PC-3 (cell line): Measurements from ENCODE around the gene RRAGB. TPM values are rescaled to one million over a fixed set of nuclear protein-coding genes. Genes with fewer than 3 reads are reported as not detected.

ENCODE experiments used
- ATAC-seq: fragments of 200-7000 bp; cut with Tn5 transposase; 2 replicates; pipeline ENCODE4 v1.9.1; 2020; ENCODE audit warnings: mild to moderate bottlenecking, moderate library complexity
- BruUV-seq: library from RNA; stranded (reverse); fragments of 400-500 nt; replicated peaks from 2 replicates; lab custom pipeline; 2021; lab: Mats Ljungman, UMichigan
- CTCF ChIA-PET: fragments of 300-600 bp; sonication (Branson Sonifier 250); formaldehyde crosslinking; loops from one replicate; lab custom pipeline; 2022; ENCODE audit warnings: antibody characterized with exemption; lab: Charles Lee
- POLR2A ChIA-PET: fragments of 300-600 bp; sonication (Branson Sonifier 250); formaldehyde crosslinking; loops from one replicate; lab custom pipeline; 2022; ENCODE audit warnings: antibody characterized with exemption; ENCODE audit not compliant: unreplicated experiment; lab: Charles Lee
- DNase-seq: peaks from one replicate; pipeline ENCODE4 v3.0.0-alpha.2; 2015
- H2AFZ ChIP-seq: fragments of 300-600 bp; sonication (generic); 2 replicates; pipeline ENCODE4 v1.6.0; 2016; ENCODE audit warnings: antibody characterized with exemption, low read length
- H3F3A ChIP-seq: fragments of 300-600 bp; sonication (generic); one replicate; pipeline ENCODE4 v1.6.0; 2017; ENCODE audit warnings: antibody characterized with exemption, low read length, control low read depth, mild to moderate bottlenecking; ENCODE audit not compliant: unreplicated experiment
- H3K27ac ChIP-seq: fragments of 300-600 bp; sonication (generic); 2 replicates; pipeline ENCODE4 v1.5.1; 2016; ENCODE audit warnings: mild to moderate bottlenecking, low read length
- H3K27me3 ChIP-seq: fragments of 300-600 bp; sonication (generic); 2 replicates; pipeline ENCODE4 v1.6.1; 2016; ENCODE audit warnings: low read length, mixed read lengths
- H3K36me3 ChIP-seq: fragments of 300-600 bp; sonication (generic); 2 replicates; pipeline ENCODE4 v1.6.1; 2016; ENCODE audit warnings: low read depth, mixed run types, low read length, mixed read lengths
- H3K4me1 ChIP-seq: fragments of 300-600 bp; sonication (generic); 2 replicates; pipeline ENCODE4 v1.5.1; 2016; ENCODE audit warnings: low read length; ENCODE audit not compliant: insufficient read depth
- H3K4me2 ChIP-seq: fragments of 300-600 bp; sonication (generic); 2 replicates; pipeline ENCODE4 v1.6.0; 2016; ENCODE audit warnings: low read length
- H3K4me3 ChIP-seq: fragments of 300-600 bp; sonication (generic); 2 replicates; pipeline ENCODE4 v1.5.1; 2016; ENCODE audit warnings: mild to moderate bottlenecking, low read length, mixed read lengths
- H3K79me2 ChIP-seq: fragments of 300-600 bp; sonication (generic); 2 replicates; pipeline ENCODE4 v1.6.1; 2017; ENCODE audit warnings: low read length, mixed read lengths
- H3K9ac ChIP-seq: fragments of 300-600 bp; sonication (generic); 2 replicates; pipeline ENCODE4 v1.6.0; 2016; ENCODE audit warnings: mild to moderate bottlenecking, low read length
- H3K9me2 ChIP-seq: fragments of 300-600 bp; sonication (generic); replicated peaks from 2 replicates; pipeline ENCODE4 v1.6.1; 2016; ENCODE audit warnings: mixed run types, low read length, mixed read lengths
- H3K9me3 ChIP-seq: fragments of 300-600 bp; sonication (generic); 2 replicates; pipeline ENCODE4 v1.6.1; 2016; ENCODE audit warnings: low read length, mixed read lengths
- H4K20me1 ChIP-seq: fragments of 300-600 bp; sonication (generic); 2 replicates; pipeline ENCODE4 v1.6.1; 2016; ENCODE audit warnings: low read length, mixed read lengths
- EZH2 ChIP-seq: fragments of 300-600 bp; sonication (generic); IDR thresholded peaks from one replicate; pipeline ENCODE4 v1.6.1; 2017; ENCODE audit warnings: antibody characterized with exemption, mild to moderate bottlenecking, low read length; ENCODE audit not compliant: unreplicated experiment
- EZH2phosphoT487 ChIP-seq: fragments of 300-600 bp; sonication (generic); IDR thresholded peaks from 2 replicates; pipeline ENCODE4 v1.6.1; 2018; ENCODE audit warnings: mild to moderate bottlenecking, antibody characterized with exemption, low read length, borderline replicate concordance
- intact Hi-C: fragments of 100-400 bp; cut with micrococcal nuclease; formaldehyde crosslinking; loops from 2 replicates; pipeline ENCODE4 v1.9.0; 2023
- total RNA-seq: library from RNA; depleted of rRNA; stranded (reverse); fragments of >200 nt; gene quantifications from 2 replicates; pipeline ENCODE4 v1.2.3, GENCODE V29; 2014
- TF ChIP-seq, protein P1 (sequence below): fragments of 300-600 bp; sonication (generic); conservative IDR thresholded peaks from 2 replicates; pipeline ENCODE4 v1.5.1; 2017; ENCODE audit warnings: antibody characterized with exemption, low read depth, mild to moderate bottlenecking, low read length

Gene RRAGB
- total RNA-seq, 1 experiment from 2014 or later, result 9.5 TPM

DNA sequence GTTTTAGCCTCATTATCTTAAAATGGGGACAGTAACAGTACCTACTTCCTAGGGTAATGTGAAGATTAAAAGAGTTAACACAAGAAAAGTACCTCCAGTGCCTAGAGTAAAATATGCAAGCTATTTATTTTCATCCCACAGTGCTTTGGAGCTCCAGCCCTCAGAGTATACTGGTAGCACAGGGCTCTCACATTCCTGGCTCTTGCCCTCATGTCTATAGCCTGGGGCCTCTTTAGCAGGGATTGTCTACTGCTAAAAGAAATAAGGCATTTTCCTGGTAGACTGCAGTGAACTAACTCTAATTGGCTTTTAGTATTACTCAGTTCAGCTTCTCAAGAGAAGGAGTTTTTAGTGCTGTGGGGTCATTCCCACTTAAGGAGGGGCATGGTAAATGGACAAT is 60.8 kb downstream of the RRAGB start:
- intact Hi-C loops, result no loop called here
- Histone ChIP-seq H3K4me3 (no peak overlapping the region), H3K27ac (no peak overlapping the region), H3K4me1 (no peaks in the 10 kb centered on the region), H3K27me3 (no peaks in the 10 kb centered on the region), H3K4me2 (no peak overlapping the region), H3K36me3 (no peaks in the 10 kb centered on the region), H4K20me1 (no peaks in the 10 kb centered on the region), H3K79me2 (no peaks in the 10 kb centered on the region), H2AFZ (no peak overlapping the region), H3F3A (no peaks in the 10 kb centered on the region), H3K9me3 (no peaks in the 10 kb centered on the region), H3K9me2 (no peaks in the 10 kb centered on the region), H3K9ac (no peak overlapping the region)
- DNase-seq, result no peak
- ChIA-PET POLR2A (no interaction called here), CTCF (no interaction called here)
- TF ChIP-seq, protein P1, sequence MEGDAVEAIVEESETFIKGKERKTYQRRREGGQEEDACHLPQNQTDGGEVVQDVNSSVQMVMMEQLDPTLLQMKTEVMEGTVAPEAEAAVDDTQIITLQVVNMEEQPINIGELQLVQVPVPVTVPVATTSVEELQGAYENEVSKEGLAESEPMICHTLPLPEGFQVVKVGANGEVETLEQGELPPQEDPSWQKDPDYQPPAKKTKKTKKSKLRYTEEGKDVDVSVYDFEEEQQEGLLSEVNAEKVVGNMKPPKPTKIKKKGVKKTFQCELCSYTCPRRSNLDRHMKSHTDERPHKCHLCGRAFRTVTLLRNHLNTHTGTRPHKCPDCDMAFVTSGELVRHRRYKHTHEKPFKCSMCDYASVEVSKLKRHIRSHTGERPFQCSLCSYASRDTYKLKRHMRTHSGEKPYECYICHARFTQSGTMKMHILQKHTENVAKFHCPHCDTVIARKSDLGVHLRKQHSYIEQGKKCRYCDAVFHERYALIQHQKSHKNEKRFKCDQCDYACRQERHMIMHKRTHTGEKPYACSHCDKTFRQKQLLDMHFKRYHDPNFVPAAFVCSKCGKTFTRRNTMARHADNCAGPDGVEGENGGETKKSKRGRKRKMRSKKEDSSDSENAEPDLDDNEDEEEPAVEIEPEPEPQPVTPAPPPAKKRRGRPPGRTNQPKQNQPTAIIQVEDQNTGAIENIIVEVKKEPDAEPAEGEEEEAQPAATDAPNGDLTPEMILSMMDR, result no peak
- TF ChIP-seq EZH2phosphoT487, result no peak
- TF ChIP-seq EZH2, result no peak
- ATAC-seq, result no peak
- BruUV-seq, result no TSS peak

DNA sequence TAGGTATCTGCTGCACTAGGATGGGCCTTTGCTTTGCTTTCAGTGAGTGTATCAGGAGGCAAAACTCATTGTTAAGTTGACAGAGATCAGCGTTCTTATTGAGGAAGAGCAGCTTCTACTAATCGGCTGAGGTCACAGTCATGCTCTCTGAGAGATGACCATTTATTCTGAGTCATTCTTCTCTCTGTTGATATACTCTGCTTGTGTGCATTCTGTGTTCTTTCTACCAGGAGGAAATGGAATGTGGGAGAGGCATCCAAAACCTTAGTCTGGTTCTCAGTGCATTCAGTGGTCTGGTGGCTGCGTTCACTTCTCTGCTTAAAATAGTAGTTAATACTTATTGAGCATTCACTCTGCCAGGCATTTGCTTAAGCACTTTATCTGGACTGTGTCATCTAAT is 66.2 kb downstream of the RRAGB start:
- no peaks in the 10 kb centered on the region for H3F3A ChIP-seq

DNA sequence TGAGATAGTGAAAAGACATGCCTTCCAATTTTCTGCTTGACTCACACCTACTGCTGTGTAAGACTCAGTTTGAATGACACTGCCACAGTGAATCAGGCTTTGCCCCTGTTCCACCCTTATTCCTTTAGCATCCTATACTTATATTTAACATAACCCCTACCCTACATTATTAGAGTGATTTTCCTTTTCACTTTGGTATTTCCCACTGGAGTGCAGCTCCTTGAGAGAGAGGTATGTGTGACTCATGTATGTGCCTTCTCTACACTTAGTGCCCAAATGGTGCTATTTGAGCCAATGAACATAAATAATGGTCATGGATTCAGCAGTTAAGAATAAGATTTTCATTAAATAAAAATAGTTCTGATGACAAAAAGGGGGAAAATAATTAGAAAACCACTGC is 69.5 kb downstream of the RRAGB start:
- POLR2A ChIA-PET, result no interaction called here

More for the DNA sequence above, 66.2 kb downstream of the RRAGB start:
- no peak overlapping the region for H3K4me3 ChIP-seq
- H3K9ac ChIP-seq, result no peak overlapping the region
- no peaks in the 10 kb centered on the region for H3K9me3 ChIP-seq
- no peak overlapping the region for H3K4me2 ChIP-seq
- TF ChIP-seq, protein P1, result no peak
- TF ChIP-seq EZH2 (no peak), EZH2phosphoT487 (no peak)
- no peak overlapping the region for H2AFZ ChIP-seq
- ChIA-PET POLR2A (no interaction called here), CTCF (no interaction called here)
- ATAC-seq (0 out of 2 replicates have a peak, but pooled peaks have one; percentile 27), DNase-seq (no peak)
- no peaks in the 10 kb centered on the region for H3K9me2 ChIP-seq
- intact Hi-C loops, result no loop called here
- H3K79me2 ChIP-seq, result no peaks in the 10 kb centered on the region
- H3K27me3 ChIP-seq, result no peaks in the 10 kb centered on the region
- H3K4me1 ChIP-seq, result no peaks in the 10 kb centered on the region
- no peaks in the 10 kb centered on the region for H3K36me3 ChIP-seq
- BruUV-seq, result no TSS peak
- no peaks in the 10 kb centered on the region for H4K20me1 ChIP-seq
- no peak overlapping the region for H3K27ac ChIP-seq

More for the DNA sequence above, 69.5 kb downstream of the RRAGB start:
- Histone ChIP-seq H3K27me3 (no peaks in the 10 kb centered on the region), H3K36me3 (no peaks in the 10 kb centered on the region), H3K4me3 (no peak overlapping the region), H3K79me2 (no peaks in the 10 kb centered on the region), H3K27ac (no peak overlapping the region), H4K20me1 (no peaks in the 10 kb centered on the region), H3K9ac (no peak overlapping the region), H2AFZ (no peak overlapping the region), H3K9me3 (no peaks in the 10 kb centered on the region), H3K9me2 (no peaks in the 10 kb centered on the region), H3F3A (no peaks in the 10 kb centered on the region), H3K4me2 (no peak overlapping the region), H3K4me1 (no peaks in the 10 kb centered on the region)
- CTCF ChIA-PET, result no interaction called here
- ATAC-seq, result no peak
- intact Hi-C loops, result no loop called here
- BruUV-seq, result no TSS peak
- TF ChIP-seq EZH2 (no peak), EZH2phosphoT487 (no peak)
- TF ChIP-seq, protein P1, result no peak
- DNase-seq, result peak; percentile 1
